D721Med (cell line): ENCODE data around the gene SIGLECL1.
"Not testable (repeated sequence)": the region's sequence is repeated elsewhere in the genome, so short reads cannot be mapped to it uniquely, and the experiment has no call there.

Experiments
- DNase-seq: peaks from one replicate; pipeline ENCODE4 v3.0.0; 2011; ENCODE audit warnings: low spot score; ENCODE audit not compliant: insufficient read length
- FAIRE-seq: peaks from 2 replicates; lab custom pipeline; 2011; peaks lifted over from hg19 to GRCh38; lab: Jason Lieb, UNC
- TF ChIP-seq, protein P1 (sequence below): IDR thresholded peaks from 2 replicates; pipeline ENCODE4 v1.5.1; 2012; ENCODE audit warnings: mild to moderate bottlenecking, control low read depth; ENCODE audit not compliant: insufficient read depth; ENCODE audit errors: missing control alignments

SIGLECL1 gene

DNA sequence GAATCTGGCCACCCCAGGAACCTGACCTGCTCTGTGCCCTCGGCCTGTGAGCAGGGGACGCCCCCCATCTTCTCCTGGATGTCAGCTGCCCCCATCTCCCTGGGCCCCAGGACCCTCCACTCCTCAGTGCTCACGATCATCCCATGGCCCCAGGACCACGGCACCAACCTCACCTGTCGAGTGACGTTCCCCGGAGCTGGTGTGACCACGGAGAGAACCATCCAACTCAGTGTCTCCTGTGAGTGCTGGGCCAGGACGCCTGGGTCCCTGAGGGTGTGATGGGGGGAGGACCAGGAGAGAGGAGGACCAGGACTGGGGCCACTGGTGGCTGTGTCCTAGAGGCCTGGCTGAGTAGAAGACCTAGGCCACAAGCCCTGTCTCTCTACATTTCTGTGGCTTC is 39.0 kb upstream of the SIGLECL1 start:
- FAIRE-seq: no peak
- TF ChIP-seq, protein P1, sequence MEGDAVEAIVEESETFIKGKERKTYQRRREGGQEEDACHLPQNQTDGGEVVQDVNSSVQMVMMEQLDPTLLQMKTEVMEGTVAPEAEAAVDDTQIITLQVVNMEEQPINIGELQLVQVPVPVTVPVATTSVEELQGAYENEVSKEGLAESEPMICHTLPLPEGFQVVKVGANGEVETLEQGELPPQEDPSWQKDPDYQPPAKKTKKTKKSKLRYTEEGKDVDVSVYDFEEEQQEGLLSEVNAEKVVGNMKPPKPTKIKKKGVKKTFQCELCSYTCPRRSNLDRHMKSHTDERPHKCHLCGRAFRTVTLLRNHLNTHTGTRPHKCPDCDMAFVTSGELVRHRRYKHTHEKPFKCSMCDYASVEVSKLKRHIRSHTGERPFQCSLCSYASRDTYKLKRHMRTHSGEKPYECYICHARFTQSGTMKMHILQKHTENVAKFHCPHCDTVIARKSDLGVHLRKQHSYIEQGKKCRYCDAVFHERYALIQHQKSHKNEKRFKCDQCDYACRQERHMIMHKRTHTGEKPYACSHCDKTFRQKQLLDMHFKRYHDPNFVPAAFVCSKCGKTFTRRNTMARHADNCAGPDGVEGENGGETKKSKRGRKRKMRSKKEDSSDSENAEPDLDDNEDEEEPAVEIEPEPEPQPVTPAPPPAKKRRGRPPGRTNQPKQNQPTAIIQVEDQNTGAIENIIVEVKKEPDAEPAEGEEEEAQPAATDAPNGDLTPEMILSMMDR: no peak
- DNase-seq: no peak

DNA sequence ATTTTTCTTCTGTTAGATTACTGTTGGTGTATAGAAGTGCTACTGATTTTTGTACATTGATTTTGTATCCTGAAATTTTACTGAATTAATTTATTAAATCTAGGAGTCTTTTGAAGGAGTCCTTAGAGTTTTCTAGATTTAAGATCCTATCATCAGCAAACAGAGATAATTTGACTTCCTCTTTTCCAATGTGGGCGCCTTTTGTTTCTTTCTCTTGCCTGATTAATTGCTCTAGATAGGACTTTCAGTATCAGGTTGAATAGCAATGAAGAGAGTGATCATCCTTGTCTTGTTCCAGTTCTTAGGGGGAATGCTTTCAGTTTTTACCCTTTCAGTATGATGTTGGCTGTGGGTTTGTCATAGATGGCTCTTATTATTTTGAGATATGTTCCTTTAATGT is 31.6 kb upstream of the SIGLECL1 start:
- TF ChIP-seq, protein P1: no peak
- no peak for FAIRE-seq
- DNase-seq: no peak

DNA sequence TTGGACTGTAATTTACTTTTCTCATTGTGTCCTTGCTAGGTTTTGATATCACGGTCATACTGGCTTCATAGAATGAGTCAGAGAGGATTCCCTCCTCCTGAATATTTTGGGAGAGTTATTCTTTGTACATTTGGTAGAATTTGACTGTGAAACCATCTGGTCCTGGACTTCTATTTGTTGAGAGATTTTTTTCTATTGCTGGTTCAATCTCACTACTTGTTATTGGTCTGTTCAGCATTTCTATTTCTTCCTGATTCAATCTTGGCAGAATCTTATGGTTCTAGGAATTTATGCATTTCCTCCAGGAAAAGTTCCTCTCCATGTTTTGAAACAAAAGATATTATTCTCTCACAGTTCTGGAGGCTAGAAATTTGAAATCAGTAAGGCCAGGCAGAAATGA is 30.9 kb upstream of the SIGLECL1 start:
- FAIRE-seq: no peak
- DNase-seq: no peak
- TF ChIP-seq, protein P1: no peak

DNA sequence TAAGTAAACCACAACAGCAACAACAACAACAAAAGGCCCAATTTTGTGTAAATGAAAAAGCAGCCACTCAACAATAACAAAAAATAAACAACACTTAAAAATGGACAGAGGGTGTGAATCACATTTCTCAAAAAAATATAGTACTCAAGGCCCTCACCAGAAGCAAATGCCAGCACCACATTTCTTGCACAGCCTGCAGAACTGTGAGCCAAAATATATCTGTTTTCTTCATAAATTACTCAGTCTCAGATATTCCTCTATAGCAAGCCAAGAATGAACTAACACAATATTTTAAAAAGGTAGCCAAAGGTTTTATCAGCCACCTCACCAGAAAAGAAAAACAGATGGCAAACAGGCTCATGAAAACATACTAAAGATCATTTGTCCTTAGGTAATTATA is 29.9 kb upstream of the SIGLECL1 start:
- no peak for FAIRE-seq
- DNase-seq: no peak
- TF ChIP-seq, protein P1: no peak

DNA sequence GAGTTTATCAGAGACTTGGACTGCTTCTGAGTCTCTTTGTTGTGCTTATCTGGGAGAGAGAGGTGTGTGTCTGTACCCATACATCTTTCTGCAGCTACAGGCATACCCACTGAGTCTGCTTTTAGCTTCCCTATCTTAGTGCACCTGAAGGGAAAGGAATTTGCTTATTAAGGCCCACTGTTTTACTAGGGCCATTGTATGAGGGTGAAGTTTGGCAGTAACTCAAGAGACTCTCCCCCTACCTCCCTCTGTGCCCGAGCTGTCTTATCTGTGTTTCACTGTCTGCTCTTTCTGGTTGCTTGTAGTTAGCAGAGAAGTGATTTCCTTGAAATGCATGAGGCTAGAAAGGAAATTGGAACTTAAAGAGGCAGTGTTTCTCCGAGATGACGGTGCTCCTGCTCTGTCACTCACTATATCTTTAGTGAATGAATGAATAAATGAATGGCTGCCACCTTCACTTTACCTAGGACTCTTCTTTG is 26.7 kb upstream of the SIGLECL1 start:
- FAIRE-seq (no peak), DNase-seq (no peak)
- TF ChIP-seq, protein P1: no peak

DNA sequence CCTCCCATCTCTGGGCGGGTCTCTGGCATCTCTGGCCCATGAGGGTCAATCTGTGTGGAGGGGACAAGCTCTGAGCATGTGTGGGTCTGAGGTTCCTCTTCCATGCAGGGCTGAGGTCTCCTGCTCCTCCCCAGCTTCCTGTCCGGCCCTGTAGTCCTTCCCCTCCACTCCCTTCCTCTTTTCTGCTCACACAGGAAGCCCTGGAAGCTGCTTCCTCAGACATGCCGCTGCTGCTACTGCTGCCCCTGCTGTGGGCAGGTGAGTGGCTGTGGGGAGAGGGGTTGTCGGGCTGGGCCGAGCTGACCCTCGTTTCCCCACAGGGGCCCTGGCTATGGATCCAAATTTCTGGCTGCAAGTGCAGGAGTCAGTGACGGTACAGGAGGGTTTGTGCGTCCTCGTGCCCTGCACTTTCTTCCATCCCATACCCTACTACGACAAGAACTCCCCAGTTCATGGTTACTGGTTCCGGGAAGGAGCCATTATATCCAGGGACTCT is 25.9 kb upstream of the SIGLECL1 start, which contains the start of gene CD33:
CD33 (plus strand) TSS at position 183 of the 496 bp plus-strand sequence; CDS start at position 222, 39 bp downstream.
- FAIRE-seq, DNase-seq: not testable (repeated sequence)

DNA sequence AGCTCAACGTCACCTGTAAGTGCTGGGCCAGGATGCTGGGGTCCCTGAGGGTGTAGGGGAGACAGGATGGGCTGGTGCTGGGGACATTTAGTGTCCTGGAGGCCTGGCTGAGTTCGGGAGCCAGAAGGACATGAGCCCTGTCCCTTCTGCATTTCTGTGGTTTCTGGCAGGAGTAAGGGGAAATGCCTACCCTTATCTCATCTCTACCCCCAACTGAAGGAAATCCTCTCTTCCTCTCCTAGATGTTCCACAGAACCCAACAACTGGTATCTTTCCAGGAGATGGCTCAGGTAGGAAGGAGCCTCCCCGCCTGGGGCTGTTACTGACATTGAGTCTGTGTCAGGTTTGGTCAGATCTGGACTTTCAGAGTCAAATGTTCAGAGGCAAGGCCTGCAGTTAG is 24.8 kb upstream of the SIGLECL1 start:
- DNase-seq: no peak

More for the DNA sequence above, 24.8 kb upstream of the SIGLECL1 start:
- TF ChIP-seq, protein P1: no peak
- FAIRE-seq: no peak
